GM08714 (cell line): ENCODE results near the gene GLTP.

Experiments
- H3K4me3 ChIP-seq: fragments of 200-500 bp; sonication (Bioruptor generic); 2 replicates; pipeline ENCODE4 v1.5.1; 2014; ENCODE audit warnings: mild to moderate bottlenecking, low read length, inconsistent platforms
- ZNF274 ChIP-seq: IDR thresholded peaks from 2 replicates; pipeline ENCODE4 v1.6.1; 2012; ENCODE audit warnings: mild to moderate bottlenecking, low read depth, low read length

Gene GLTP

GRCh38 chr12:109831365-109831764 is 49.0 kb downstream of the GLTP start:
- H3K4me3 ChIP-seq: no peak overlapping the region
- no peak for TF ChIP-seq ZNF274

GRCh38 chr12:109830718-109831117 is 49.6 kb downstream of the GLTP start:
- no peak overlapping the region for H3K4me3 ChIP-seq
- no peak for TF ChIP-seq ZNF274

- no peak for TF ChIP-seq ZNF274
- no peak overlapping the region for H3K4me3 ChIP-seq
Measured at GRCh38 chr12:109830267-109830666, 50.1 kb downstream of the GLTP start.

GRCh38 chr12:109829667-109830066 is 50.7 kb downstream of the GLTP start:
- TF ChIP-seq ZNF274: no peak
- H3K4me3 ChIP-seq: no peak overlapping the region

GRCh38 chr12:109828754-109829511 is 51.4 kb downstream of the GLTP start:
- no peak overlapping the region for H3K4me3 ChIP-seq
- no peak for TF ChIP-seq ZNF274

- H3K4me3 ChIP-seq: no peak overlapping the region
- no peak for TF ChIP-seq ZNF274
Measured at GRCh38 chr12:109827566-109828550, 52.5 kb downstream of the GLTP start.

- no peak for TF ChIP-seq ZNF274
- no peak overlapping the region for H3K4me3 ChIP-seq
Measured at GRCh38 chr12:109827080-109827479, 53.3 kb downstream of the GLTP start.

- TF ChIP-seq ZNF274: no peak
- no peak overlapping the region for H3K4me3 ChIP-seq
Measured at GRCh38 chr12:109824731-109825130, 55.6 kb downstream of the GLTP start.

- no peak for TF ChIP-seq ZNF274
- no peak overlapping the region for H3K4me3 ChIP-seq
Measured at GRCh38 chr12:109822951-109823411, 57.4 kb downstream of the GLTP start.

GRCh38 chr12:109822416-109822815 is 57.9 kb downstream of the GLTP start:
- H3K4me3 ChIP-seq: no peak overlapping the region
- TF ChIP-seq ZNF274: no peak

GRCh38 chr12:109821968-109822367 is 58.4 kb downstream of the GLTP start:
- TF ChIP-seq ZNF274: no peak
- no peak overlapping the region for H3K4me3 ChIP-seq

GRCh38 chr12:109820816-109821381 is 59.4 kb downstream of the GLTP start:
- no peak overlapping the region for H3K4me3 ChIP-seq
- no peak for TF ChIP-seq ZNF274

GRCh38 chr12:109818905-109819500 is 61.3 kb downstream of the GLTP start:
- H3K4me3 ChIP-seq: no peak overlapping the region
- no peak for TF ChIP-seq ZNF274

GRCh38 chr12:109818253-109818652 is 62.1 kb downstream of the GLTP start:
- H3K4me3 ChIP-seq: no peak overlapping the region
- no peak for TF ChIP-seq ZNF274
